NCI-H2029 (cell line): ENCODE results near the gene RRP12.

Source experiments
- DNase-seq: peaks from one replicate; lab custom pipeline; 2025; lab: John Stamatoyannopoulos, UW

Gene RRP12

GRCh38 chr10:97312897-97313296, 88.2 kb downstream of the RRP12 start:
- DNase-seq, result no peak

GRCh38 chr10:97311111-97311626, 90.0 kb downstream of the RRP12 start:
- DNase-seq, result no peak

GRCh38 chr10:97307866-97308780, 93.0 kb downstream of the RRP12 start:
- DNase-seq, result no peak

- no peak for DNase-seq
Observed at GRCh38 chr10:97307441-97307840, 93.7 kb downstream of the RRP12 start.
